HG03103 (cell line): ENCODE data around the gene AJUBA.
"Not testable (repeated sequence)": the region's sequence is repeated elsewhere in the genome, so short reads cannot be mapped to it uniquely, and the experiment has no call there.

Experiments used
- ATAC-seq: cut with Tn5 transposase; IDR thresholded peaks from one replicate; pipeline ENCODE4 v1.9.1; 2021; ENCODE audit warnings: low read depth; ENCODE audit not compliant: unreplicated experiment

The AJUBA gene

DNA sequence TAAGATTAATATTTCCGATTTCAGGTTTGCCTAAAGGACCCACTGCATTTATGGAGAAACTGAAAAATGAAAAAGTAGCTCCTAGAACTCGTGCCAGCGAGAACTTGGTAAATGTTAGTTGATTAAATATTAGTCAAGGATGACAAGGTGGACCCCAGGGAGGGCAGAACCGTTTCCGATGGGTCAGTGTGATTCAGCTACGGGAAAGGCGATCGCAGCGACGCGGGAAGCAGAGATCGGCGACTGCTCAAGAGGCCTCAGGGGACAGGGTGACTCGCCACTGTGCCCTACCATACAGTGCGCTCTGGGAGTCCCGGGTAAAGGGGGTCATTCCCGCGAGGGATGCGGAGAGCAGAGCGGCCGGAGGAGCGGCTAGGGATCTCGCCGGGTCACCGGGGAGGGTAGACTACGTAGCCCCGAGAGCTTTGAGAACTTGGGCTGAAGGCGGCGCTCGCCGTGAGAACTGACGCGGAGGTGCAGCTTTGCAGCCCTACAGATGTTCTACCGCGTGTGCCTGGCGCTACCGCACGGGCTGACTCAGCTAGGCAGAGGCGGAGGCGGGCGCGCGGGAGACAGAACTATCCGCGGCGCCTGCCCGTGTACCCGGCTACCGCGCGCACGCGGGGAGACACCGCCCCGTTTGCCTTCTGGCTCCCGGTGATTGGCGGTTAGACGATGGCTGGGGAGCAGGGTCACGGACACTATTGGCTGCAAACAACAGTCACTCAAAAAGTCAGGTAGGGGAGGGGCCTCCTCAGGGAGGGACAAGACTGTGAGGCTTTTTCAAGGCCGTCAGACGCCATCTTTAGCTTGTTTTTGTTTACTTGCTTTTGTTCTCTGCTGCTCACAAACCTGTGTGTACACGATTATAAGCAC is 24.4 kb upstream of the AJUBA start:
- ATAC-seq: peak; percentile 90

DNA sequence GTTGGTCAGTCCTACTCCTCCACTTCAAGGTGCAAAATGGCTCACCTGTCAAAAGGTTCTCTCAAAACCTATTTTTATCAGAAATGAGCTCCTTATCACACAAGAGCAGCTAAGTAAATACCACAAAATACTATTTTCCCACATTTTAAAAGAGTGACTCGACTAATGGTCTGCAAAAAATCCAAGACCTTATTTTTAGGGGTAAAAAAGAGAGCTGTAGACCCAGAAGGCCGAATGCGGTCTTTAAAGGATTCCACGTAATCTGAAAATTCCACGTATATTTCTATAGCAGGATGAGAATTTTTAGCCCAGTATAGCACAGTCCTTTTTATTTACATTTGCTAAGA is 23.8 kb upstream of the AJUBA start:
- ATAC-seq: no peak

DNA sequence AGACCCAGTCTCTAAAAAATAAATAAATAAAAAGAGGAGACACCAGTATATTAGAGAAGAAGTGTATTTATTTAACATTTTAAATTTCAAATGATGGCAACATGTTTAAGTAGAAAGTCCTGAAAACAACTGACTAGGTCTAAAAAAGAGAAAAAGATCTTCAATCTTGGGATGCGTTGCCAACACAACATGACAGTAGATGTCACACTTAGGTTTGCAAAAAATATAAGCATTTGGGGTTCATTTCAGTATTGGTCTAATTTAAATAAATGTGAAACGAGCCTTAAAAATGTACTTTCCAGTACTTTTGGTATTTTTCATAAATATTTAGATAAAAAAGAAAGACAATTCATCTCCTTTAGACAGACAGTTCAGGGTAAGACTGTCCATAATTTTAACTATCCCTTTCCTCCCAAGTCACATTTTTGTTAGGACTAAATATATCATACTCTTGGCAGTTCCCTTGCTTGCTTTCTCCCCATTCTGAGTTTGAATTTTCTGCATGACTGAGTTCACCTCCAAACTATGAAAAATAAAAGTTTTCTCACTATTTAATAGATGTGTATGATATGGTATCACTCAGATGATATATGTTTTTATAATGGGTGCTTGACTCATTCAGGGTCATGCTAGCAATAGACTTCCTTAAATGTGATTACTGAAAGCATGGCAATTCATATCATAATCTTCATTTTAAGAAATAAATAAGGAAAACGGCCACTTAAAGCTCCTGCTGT is 23.3 kb upstream of the AJUBA start:
- no peak for ATAC-seq

DNA sequence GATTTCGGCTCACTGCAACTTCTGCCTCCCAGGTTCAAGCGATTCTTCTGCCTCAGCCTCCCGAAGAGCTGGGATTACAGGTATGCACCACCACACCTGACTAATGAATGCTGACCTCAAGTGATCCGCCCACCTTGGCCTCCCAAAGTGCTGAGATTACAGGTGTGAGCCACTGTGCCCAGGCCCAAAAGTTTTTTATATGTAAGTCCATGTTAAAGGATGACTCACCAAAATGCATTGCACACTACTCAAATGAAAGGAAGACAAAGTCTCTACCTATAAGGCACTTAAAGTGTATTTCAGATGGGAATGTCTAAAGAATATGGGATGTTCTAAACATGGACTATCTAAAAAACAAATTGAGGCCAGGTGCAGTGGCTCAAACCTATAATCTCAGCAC is 21.9 kb upstream of the AJUBA start:
- ATAC-seq: not testable (repeated sequence)

DNA sequence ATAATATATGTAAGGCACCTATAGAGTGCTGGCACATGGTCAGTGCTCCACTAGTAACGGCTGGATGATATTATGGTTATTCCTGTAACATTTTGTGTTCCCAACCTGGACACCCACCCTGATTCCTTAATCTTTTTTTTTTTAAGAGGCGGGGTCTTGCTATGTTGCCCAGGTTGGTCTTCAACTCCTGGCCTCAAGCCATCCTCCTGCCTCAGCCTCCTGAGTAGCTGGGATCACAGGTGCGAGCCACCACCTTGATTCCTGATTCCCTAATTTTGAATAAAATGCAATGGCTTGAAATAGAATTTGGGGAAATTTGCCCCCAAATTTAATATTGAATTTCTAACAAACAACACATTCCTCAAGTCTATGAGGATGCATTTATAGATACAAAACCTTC is 20.2 kb upstream of the AJUBA start:
- no peak for ATAC-seq

DNA sequence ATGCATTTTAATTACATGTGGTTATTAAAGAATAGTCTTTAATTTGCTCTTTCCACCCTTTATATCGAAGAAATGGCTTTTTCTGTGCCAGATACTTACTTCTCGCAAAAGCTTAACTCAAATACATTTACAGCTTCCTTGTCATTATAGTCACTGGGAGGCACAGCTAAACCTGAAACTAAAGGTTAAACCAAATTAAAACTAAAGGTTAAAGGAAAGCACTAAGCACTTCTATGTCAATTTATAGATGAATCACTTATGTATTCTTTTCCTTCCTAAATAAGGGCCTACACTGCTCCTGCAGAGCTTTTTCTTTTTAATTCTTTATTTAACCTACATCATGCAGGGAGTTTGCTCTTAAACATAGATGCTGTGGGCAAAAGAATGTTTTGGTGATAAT is 18.5 kb upstream of the AJUBA start:
- no peak for ATAC-seq

DNA sequence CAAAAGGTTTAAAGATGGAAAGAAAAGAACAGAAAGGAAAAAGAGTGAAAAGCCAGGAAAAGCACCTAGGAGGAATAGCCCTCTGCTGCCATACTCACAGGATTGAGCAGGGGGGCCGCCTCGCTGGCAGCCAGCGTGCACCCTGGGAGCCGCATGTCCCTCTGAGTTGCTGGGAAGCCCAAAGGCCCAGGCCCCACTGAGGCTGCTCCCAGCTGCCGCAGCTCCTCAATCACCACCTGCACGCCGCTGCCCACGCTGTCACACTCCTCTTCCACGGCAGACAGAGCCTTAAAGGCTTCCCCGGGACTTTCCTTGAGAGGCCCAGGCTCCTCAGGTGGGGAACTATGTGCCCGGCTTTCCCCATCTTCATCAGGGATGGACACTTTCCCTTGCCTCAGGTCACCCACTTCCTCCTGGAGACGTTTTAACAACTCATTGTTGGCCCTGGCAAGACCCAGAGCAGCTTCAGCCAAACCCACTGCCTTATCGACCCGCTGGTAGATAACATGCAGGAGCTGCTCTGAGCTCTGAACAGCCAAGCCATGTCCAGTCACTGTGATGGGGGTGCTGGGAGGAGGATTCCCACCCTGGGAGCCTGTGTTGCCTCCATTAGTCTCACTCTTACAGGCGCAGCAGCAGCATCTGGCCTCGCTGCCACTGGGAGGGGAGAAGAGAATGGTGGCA is 16.1 kb upstream of the AJUBA start:
- no peak for ATAC-seq

DNA sequence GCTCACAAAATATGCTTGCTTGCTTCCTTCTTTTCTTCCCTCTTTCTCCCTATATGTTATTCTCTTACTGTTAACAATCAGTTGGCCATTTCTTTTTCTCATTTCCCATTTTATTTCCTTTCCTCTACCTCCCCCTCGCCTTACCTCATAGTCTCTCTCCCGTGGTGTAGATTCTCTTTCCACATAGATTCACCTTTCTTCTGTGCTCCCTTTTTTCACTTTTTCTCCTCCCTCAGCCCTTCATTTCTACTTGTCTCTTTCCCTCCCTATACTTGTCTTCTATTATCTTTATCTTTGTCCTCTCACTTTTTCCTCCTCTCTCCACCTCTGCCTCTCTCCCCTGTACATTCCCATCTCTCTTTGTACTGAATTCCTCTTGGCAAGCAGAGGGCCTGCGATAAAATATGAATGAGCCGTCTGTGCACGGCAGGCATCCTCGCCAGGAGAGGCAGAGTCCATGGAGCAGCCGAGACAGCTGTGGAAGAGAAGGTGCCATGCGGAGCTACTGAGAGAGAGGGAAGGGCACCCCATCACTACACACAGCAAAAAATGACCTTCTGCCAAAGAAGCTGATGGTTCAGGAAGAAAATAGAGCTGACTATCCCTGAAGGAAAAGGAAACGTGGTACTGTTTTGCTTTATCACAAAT is 15.4 kb upstream of the AJUBA start:
- ATAC-seq: no peak

DNA sequence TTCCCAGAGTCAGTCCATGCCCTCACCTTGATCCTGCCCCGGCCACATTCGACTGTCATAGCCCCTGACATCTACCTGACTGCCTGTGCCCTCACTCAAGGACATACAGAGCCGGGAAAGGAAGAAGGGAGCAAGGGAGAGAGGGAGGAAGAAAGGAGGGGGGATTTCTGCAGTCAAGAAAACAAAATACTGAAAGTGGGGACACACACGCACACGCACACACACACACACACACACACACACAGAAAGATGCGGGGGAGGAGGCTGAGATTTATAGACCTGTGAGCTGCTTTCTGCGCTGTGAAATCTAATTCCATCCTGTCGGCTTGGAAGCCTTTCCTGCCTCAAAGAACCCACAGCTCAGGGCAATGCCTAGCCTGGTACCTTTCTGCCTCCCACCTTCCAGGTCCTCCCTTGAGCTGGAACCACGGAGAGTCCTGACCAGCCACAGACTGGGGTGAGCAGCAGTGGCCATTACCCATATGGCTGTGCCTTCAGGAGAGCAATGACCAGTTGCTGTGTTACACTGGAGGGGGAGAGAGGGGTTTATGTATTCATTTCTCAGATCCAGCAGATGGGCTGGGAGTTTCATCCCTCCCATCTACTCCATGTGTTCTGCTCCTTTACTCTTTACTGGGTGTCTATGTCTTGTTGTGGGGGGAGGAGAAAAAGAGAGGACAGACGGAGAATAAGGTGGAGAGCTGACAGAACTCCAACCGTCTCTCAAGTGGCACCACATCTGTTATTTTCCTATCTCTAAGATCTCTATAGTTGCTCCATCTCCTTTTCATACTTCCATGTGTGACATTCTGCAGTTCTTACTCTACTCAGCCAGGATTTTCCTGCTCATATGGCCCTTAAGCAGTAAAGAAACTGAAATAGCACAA is 14.7 kb upstream of the AJUBA start:
- ATAC-seq: no peak

DNA sequence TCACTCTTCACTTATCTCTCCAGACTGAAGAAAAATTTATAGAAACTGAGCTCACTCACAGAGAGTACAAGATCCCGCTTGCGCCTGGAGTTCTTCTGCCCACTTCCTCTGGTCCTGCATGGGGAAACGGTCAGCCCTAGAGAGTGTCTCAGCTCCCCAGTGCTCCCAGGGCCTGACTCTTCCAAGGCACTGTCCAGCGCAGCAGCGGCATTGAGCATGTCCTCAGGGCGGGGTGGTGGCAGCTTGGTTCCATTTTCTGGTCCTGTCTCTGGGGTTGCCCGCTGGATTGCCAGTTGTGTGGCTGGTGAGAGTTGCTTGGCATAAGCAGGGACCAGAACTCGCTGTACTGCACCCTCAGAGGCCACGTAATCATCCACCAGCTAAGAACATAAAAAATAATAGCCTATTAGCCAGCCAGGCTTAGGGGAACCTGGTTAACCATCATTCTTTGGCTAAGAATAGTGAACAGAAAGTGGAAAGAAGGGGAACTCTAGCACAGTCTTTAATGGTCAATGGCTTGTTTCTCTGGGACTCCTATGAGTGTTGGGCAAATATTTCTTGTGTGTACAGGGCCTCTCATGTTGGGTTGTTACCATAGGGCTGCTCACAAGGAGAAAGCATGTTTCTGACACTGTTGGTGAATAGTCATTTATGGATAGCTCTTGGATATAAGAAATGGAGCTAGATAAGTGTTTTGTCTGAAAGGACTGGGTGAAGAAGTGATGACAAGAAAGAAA is 13.7 kb upstream of the AJUBA start:
- ATAC-seq: no peak

DNA sequence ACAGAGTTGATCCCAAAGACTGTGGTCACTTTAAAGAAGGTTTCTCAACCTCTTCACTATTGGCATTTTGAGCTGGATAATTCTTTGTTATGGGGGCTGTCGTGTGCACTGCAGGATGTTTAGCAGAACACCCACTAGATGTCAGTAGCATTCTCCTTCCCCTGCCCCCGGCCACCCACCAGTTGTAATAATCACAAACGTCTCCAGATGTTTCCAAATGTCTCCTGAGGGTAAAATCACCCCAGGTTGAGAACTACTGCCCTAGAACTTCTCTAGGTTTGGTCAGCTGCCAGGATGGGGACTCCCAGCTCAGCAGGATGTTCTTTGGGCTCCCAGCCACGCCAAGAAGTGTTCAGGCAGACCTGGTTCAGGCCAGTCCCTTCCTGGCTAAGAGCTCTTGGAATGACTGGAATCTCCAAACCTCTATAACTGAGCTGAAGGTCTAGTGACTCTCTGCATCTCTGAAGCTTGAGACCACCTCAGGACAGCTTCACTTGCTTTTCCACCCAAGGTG is 12.5 kb upstream of the AJUBA start:
- ATAC-seq: no peak

DNA sequence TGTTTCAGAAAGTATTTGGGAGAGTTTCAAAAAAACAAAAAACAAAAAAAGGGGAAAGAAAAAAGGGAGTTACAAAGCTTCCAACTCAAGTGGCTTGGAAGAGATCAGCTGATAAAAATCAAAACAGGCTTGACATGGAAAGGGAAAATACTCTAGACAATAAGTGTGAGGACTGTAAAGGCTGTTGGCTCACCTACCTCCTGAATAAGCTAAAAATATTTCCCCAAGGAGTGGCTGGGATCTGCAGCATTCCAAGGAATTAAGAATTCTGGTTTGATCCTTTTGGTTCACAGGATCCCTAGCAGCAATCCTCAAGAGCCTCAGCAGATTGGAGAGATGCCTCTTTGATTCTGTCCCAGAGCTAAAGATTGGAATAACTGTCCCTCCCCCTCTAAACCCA is 11.2 kb upstream of the AJUBA start:
- no peak for ATAC-seq

DNA sequence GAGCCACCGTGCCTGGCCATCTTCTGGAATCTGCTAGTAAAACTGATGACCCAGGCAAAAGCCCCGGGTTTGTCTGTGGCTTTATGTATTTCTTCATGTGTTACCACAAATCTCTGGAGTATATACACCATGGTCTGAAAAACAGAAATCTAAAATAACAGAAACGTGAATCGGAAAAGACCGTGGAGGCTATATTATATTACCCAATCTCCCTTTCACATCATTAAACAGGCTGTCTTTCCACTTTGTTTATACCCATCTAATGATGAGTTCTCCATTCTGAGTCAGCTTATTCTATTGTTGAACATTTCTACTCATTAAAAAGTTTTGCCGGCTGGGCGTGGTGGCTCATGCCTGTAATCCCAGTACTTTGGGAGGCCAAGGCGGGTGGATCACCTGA is 9.5 kb upstream of the AJUBA start:
- no peak for ATAC-seq

DNA sequence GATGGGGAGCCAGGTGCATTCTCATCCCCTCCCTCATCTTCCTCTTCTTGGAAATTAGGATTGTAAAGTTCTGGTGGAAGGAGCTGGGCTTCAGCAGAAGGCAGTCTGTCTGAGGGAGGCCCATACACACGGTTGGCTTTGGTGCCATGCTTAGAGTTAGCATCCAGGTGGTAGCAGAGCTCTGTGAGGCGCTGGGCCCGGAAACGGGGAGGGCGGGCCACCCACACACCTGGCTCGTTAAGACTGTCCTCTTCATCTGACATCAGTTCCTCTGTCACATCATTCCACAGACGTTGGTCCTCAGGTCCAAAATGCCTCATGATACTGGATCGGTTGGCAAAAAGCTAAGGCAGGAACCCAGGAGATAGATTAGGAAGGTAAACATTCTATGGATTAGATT is 4.9 kb upstream of the AJUBA start:
- no peak for ATAC-seq

DNA sequence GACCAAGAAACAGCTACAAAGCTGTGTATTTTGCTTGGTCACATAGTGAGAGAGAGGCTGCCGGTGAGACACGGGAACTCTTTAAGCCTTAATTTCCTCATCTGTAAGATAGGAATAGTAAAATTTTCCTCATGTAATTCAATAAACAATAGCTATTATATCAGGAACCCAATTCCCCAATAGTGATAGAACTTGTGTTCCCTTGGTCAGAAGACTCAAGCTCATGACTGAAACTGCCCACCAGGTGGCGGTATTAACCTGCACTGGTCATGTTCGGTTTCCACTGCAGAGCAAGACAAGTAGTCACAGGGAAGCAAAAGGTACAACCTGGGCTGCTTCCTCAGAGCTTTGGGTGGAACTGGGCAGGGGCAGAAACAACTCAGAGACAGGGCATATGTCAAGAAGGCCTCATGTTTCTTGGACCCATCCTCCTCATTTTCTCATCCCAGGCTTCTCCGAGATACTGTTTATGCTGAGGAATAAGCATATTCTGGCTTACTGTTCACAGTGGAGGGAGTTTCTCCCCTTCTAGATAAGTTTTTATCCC is 4.2 kb upstream of the AJUBA start:
- ATAC-seq: no peak

DNA sequence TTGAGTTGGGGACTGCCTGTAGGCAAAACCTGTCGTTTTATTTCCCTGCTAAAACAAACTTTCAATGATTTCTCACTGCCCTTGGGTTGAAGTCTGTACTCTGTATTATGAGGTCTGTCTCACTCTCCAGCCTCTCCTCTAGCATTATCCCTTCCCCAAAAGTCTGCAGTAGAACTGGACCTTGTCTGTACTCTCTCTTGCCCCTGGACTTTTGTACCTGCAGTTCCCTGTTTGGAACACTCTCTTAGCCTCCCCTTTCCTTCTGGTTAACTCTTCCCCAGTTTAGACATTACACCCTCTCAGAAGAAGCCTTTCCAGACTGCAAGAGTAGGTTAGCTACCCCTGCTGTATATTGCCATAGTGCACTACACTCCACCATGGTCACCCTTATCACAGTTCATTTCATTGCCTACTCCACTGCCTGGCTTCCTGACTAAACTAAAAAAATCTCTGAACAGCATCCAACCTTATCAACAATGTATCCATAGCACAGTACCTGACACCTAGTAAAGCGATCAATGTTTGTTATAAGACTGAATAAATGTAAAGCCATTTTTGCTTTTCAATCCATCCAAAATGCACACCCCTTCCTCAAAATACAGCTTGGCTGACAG is 3.6 kb upstream of the AJUBA start:
- no peak for ATAC-seq

DNA sequence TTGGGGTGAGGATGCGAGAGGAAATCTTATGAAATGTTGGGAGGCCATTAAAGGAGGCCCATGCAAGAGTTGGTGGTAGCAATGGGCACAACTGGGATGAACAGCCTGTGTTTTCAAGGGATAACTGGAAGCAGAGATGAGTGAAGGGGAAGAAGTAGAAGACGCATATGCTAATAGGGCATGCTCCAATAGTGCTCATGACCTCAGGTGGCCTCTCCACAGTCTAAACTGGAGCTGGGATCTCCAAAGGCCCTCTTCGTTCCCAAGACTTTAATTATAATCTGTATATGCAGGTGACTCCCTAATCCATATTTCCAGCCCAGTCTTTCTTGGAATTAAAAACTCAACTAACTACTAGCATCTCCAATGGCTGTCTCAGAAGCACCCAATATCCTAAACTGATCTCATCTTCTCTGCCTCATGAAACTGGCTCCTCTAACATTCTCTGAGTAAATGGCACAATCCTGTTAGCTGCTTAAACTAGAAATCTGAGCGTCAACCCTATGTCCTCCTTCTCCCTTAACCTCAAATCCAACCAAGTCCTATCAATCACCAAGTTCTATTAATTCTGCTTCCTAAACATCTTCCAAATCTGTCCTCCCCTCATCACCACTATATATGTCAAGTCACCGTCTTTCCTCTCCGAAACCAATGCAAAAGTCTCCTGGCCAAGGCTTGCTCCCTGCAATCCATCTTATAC is 2.8 kb upstream of the AJUBA start:
- no peak for ATAC-seq
